Measurements from ENCODE around the gene PTH1R.

PTH1R gene

DNA sequence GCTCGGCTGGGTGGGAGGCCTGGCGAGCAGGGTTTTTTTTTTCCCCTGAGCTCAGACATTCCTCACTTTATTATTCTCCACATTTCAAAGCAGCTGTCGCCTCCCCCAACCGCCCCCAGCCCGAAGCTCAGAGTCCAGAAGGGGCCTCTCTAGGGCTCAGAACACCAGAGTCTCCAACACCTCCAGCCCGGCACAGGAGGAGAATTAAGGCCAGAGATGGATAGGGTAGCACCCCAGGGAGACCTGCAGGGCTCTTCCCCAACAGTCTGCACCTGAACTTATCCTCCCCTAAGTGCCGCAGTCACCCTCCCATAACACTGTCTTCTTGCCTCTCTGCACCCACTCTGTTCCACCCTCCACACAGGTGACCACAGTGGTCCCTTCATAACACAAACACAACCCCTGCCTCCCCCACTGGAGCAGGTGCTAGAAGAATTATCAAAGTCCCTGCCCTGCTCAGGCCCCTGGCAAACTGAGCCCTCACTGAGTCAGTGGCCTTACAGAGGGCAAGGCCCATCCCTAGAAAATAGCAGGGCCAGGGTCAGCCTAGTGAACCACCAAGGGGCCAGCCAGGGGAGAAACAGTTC lies 28.4 kb upstream of the PTH1R start:
- DNase-seq (ENCODE audit: low read depth, low spot score): no peak
- no peak overlapping the region for H3K4me3 ChIP-seq (ENCODE audit: low read length)

DNA sequence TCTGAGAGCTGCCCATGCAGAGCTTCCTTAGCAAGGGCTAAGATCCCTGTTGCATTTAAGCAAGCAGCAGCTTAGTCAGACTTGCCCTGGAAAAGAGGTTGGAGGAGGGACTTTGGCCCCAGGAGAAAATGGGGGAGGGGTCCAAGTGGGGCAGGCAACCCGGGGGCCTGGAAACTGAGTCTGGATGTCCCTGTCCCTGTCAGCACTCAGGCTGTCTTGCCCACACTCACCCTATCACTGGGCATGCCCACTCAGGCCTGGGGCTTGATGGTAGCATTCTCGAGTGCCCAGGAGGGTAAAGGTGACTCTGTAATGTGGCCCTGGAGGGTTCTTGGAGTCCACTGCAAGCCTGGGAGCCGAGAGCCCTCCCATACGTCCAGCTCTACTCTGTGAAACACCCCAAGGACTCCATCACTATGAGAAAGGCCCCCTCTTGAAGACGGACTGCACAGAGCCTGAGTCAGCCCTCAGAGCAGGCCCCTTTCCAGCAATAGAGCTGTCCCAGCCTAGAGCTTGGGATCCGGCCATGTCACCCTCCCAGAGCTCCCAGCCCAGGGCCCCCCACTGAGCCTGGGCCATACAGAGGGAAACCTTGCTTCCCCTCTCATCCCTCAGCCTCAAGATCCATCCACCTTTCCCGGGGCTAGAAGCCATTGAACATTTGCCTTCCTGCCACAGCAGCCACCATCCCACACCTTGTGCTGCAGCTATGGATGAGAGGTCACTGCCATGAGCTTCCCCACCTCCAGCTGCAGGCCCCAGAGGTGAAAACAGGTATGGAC lies 27.6 kb upstream of the PTH1R start:
- DNase-seq (ENCODE audit: low read depth, low spot score): no peak

GRCh38 chr3:46850468-46850779 lies 27.1 kb upstream of the PTH1R start:
- H3K4me3 ChIP-seq (ENCODE audit: low read length): no peak overlapping the region
- no peak for DNase-seq (ENCODE audit: low read depth, low spot score)

More for the DNA sequence above, 27.6 kb upstream of the PTH1R start:
- no peak overlapping the region for H3K4me3 ChIP-seq (ENCODE audit: low read length)

DNA sequence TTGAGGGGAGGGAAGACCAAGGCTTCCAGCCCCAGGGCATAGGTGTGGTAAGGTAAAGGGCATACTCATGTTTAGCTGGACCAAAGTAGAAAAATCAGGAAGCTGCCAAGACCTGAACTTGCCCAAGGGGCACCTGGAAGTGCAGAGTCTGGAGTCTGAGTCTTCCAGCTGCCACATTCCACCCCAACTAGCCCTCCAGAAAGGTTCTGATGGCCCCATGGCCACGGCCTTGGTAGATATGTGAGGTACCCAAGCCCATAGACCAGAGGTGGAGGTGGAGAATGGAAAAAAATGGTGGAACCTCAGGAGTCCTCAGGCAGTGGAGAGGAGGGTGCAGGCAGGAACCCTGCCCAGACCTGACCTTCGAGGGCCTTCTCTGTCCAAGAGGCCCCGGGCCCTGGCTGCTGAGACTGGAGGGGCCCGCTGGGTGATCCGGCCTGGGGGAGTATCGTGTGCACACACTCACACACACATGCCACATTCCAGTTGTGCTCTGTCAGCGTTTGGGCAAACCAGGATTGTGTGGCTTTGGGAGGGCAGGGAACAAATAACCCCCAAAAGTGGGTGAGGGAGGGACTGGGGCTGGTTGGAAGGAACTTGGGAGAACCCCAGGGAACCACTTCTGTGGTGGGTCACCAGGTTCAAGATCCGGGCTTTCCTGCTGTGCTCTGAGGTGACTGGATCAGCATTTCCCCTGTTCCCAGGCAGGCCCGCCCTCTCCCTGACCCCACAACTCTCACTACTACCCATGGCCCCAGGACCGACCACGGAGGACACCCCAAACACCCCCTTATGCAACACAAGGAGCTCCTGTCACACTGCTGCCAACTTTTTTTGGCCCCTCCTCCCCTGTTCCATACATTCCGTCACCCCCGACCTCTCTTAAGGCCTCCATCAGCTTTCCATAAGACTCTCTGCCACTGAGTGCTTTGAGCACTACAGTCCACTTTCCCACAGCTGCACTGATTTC lies 25.9 kb upstream of the PTH1R start:
- H3K4me3 ChIP-seq (ENCODE audit: low read length): no peak overlapping the region
- no peak for DNase-seq (ENCODE audit: low read depth, low spot score)

- DNase-seq (ENCODE audit: low read depth, low spot score): no peak
- H3K4me3 ChIP-seq (ENCODE audit: low read length): no peak overlapping the region
Observed at GRCh38 chr3:46852334-46852720, 25.2 kb upstream of the PTH1R start.

DNA sequence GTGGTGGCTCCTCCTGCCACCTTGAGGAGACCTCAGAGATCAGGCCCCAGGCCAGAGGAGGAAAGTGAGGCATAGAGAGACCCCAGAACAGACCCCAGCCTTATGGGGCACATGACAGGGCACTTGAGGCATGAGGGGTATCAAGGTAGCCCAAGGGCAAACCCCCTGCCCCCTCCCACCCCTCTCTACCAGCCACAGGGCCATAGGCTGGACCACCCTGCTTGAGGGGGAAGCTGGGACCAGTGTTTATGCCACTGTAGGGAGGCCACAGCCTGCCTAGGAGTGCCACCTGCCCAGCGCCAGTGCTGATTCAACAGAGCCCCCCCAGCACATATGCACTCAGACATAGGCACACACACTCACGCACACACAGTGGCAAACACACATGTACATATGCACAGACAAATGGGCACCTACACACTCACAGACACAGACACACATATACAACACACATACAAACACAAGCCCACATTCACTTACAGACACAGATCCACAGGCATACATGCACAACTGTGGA lies 24.6 kb upstream of the PTH1R start:
- DNase-seq (ENCODE audit: low read depth, low spot score): no peak
- no peak overlapping the region for H3K4me3 ChIP-seq (ENCODE audit: low read length)

- H3K4me3 ChIP-seq (ENCODE audit: low read length): no peak overlapping the region
- no peak for DNase-seq (ENCODE audit: low read depth, low spot score)
Observed at GRCh38 chr3:46853441-46854415, 23.8 kb upstream of the PTH1R start.

DNA sequence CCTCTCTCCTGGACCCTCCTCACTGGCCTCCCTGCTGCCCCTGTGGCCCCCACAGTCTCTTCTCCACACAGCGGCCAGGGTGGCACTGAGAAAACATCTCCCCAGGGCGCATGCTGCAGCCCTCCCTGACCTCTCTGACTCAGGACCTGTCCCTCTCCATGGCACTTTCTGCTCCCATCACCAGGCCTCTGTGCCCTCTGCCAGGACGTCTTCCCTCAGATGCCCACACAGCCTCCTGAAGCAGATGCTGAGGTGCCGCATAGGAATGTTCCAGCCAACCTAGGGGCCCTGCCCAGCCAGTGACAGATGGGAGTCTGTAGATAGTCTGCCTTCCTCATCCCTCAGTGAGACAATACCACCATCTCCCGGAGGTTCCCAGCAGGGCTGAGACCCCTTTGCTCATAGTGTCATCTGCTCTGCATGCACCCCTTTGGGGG lies 22.9 kb upstream of the PTH1R start:
- no peak for DNase-seq (ENCODE audit: low read depth, low spot score)
- H3K4me3 ChIP-seq (ENCODE audit: low read length): no peak overlapping the region

- no peak for DNase-seq (ENCODE audit: low read depth, low spot score)
- H3K4me3 ChIP-seq (ENCODE audit: low read length): no peak overlapping the region
Observed at GRCh38 chr3:46856576-46857471, 20.7 kb upstream of the PTH1R start.

DNA sequence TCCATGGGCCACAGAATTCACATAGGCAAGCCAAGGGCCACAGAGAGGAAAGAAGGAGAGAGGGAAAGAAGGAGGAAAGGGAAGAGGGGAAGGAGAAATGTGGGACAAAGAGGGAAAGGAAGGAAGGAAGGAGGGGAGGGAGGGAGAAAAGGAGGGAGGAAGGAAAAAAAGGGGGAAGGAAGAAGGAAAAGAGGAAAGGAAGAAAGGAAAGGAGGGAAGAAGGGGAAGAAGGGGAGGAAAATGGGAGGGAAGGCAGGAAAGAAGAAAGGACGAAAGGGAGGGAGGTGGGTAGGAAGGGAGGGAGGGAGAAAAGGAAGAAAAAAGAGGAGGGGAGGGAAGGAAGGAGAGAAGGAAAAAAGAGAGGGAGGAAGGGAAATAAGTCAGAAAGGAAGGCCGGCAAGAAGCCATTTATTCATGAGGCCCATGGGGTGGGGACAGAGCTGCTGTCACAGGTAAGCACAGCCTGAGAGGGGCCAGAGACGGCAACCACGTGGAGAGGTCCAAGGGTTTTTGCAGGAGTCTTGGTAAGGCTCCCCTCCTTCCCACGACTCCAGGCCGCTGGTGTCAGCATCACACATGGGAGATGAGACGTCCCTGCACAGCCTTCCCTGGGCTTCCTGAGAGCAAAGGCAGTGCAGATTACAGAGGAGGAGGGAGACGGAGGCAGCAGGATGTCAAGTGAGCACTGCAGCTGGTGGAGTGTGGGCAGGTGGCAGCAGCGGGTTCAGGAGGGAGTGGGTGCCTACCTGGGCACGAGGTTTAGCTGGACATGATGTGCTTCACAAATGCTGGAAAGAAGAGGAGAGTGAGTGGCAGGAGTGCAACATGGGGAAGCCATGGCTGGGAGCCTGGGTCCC lies 19.8 kb upstream of the PTH1R start:
- no peak overlapping the region for H3K4me3 ChIP-seq (ENCODE audit: low read length)
- DNase-seq (ENCODE audit: low read depth, low spot score): no peak

DNA sequence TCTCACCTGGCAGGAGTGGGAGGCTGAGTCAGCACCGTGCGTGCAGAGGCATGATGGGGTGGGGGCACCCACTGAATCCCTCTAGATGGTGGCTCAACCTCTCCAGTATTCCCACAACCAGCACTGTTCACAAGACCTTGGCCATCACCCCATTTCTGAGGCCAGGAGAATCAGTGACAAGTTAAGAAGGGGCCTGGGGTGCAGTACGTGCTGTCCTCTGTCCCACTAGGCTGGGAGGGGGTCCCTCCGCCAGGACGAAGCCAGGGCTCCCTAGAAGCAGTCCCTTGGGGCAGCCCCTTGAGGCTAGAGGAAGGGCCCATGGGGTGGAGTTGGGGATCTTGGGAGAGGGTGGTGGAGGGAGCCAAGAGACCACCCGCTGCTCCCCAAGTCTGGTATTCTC lies 19.1 kb upstream of the PTH1R start:
- DNase-seq (ENCODE audit: low read depth, low spot score): no peak
- H3K4me3 ChIP-seq (ENCODE audit: low read length): no peak overlapping the region

GRCh38 chr3:46859001-46859710 lies 18.4 kb upstream of the PTH1R start:
- no peak for DNase-seq (ENCODE audit: low read depth, low spot score)
- no peak overlapping the region for H3K4me3 ChIP-seq (ENCODE audit: low read length)

- no peak overlapping the region for H3K4me3 ChIP-seq (ENCODE audit: low read length)
- DNase-seq (ENCODE audit: low read depth, low spot score): peak; percentile 11
Observed at GRCh38 chr3:46860017-46860809, 17.3 kb upstream of the PTH1R start.

GRCh38 chr3:46860810-46861604 lies 16.5 kb upstream of the PTH1R start:
- no peak for DNase-seq (ENCODE audit: low read depth, low spot score)
- no peak overlapping the region for H3K4me3 ChIP-seq (ENCODE audit: low read length)

All from Jurkat, Clone E6-1 (cell line).